CD4-positive, alpha-beta memory T cell (primary cell): ENCODE measurements around the gene WWC1. TPM values are rescaled to one million over a fixed set of nuclear protein-coding genes. Genes with fewer than 3 reads are reported as not detected.
A peak's percentile ranks its signal among the peaks of the same experiment; 100 is the strongest.

ENCODE experiments used
- CTCF ChIA-PET: fragments of 350-600 bp; sonication (Branson Sonifier 250); formaldehyde crosslinking; loops from one replicate; lab custom pipeline; 2021; ENCODE audit warnings: inconsistent platforms; ENCODE audit not compliant: partially characterized antibody; lab: Charles Lee
- POLR2A ChIA-PET: fragments of 350-600 bp; sonication (Branson Sonifier 250); formaldehyde crosslinking; loops from one replicate; lab custom pipeline; 2021; ENCODE audit not compliant: partially characterized antibody; lab: Charles Lee
- DNase-seq, 5 donors: peaks; one replicate each; pipeline versions ENCODE4 v3.0.0 to v3.0.0-alpha.2; 2020 to 2022; ENCODE audit warnings: mixed read lengths in 1 of 5
- H3K27ac ChIP-seq: one replicate; pipeline ENCODE4 v1.7.0; 2013; ENCODE audit warnings: low read depth, low read length
- H3K27me3 ChIP-seq: 2 replicates; pipeline ENCODE4 v1.7.0; 2013; ENCODE audit warnings: mild to moderate bottlenecking, low read length, moderate library complexity; ENCODE audit not compliant: insufficient read depth
- H3K36me3 ChIP-seq: 2 replicates; pipeline ENCODE4 v1.7.0; 2013; ENCODE audit warnings: mild to moderate bottlenecking, low read length, moderate library complexity; ENCODE audit not compliant: insufficient read depth
- H3K4me1 ChIP-seq: 2 replicates; pipeline ENCODE4 v1.7.0; 2013; ENCODE audit warnings: mild to moderate bottlenecking, low read length, moderate library complexity; ENCODE audit not compliant: insufficient read depth
- H3K4me3 ChIP-seq, 2 donors: one replicate each; pipeline ENCODE4 v1.7.0; 2013; ENCODE audit warnings: low read length in 2 of 2, mild to moderate bottlenecking in 1 of 2
- H3K9me3 ChIP-seq, 2 donors: one replicate each; pipeline ENCODE4 v1.7.0; 2013; ENCODE audit warnings: low read length in 2 of 2, control low read depth in 1 of 2; ENCODE audit not compliant: control insufficient read depth in 1 of 2
- H3K27ac Mint-ChIP-seq, 7 donors: one replicate each; pipeline ENCODE4 v1.8.0; 2020 to 2021; ENCODE audit warnings: mixed read lengths in 7 of 7, mild to moderate bottlenecking in 6 of 7, inconsistent platforms in 3 of 7, moderate library complexity in 3 of 7
- H3K27me3 Mint-ChIP-seq, 2 donors: one replicate each; pipeline ENCODE4 v1.8.0; 2020 to 2021; ENCODE audit warnings: mixed read lengths in 2 of 2
- H3K36me3 Mint-ChIP-seq, 2 donors: one replicate each; pipeline ENCODE4 v1.8.0; 2020 to 2021; ENCODE audit warnings: mixed read lengths in 2 of 2, inconsistent platforms in 1 of 2, mild to moderate bottlenecking in 1 of 2
- H3K4me1 Mint-ChIP-seq, 4 donors: one replicate each; pipeline ENCODE4 v1.8.0; 2020 to 2021; ENCODE audit warnings: mixed read lengths in 4 of 4, mild to moderate bottlenecking in 1 of 4
- H3K4me3 Mint-ChIP-seq, 8 donors: one replicate each; pipeline ENCODE4 v1.8.0; 2020 to 2021; ENCODE audit warnings: mixed read lengths in 8 of 8, mild to moderate bottlenecking in 7 of 8, moderate library complexity in 6 of 8, inconsistent platforms in 3 of 8
- H3K9me3 Mint-ChIP-seq, 8 donors: one replicate each; pipeline ENCODE4 v1.8.0; 2020 to 2021; ENCODE audit warnings: mixed read lengths in 8 of 8, mild to moderate bottlenecking in 5 of 8, inconsistent platforms in 3 of 8, moderate library complexity in 1 of 8
- intact Hi-C: fragments of 100-400 bp; cut with micrococcal nuclease; formaldehyde crosslinking; loops from one replicate; pipeline ENCODE4 v1.15.1; 2023
- polyA plus RNA-seq, 2 donors: library from polyadenylated mRNA; unstranded; fragments of 300-500 nt; fragmentation: Illumina TruSeq; gene quantifications; one replicate each; pipeline ENCODE4 v1.2.3, GENCODE V29; 2021
- total RNA-seq, 2 experiments: library from RNA; stranded (reverse); gene quantifications; one replicate each; pipeline ENCODE4 v1.2.3, GENCODE V29; 2021

WWC1 gene
- total and polyA plus RNA-seq, 4 experiments from 2014 or later: 0.22 to 2.7 (median 1.5) TPM

- Histone ChIP-seq H3K27ac (no peak overlapping the region), H3K9me3 (no peaks in the 10 kb centered on the region), H3K4me1 (no peaks in the 10 kb centered on the region), H3K36me3 (no peaks in the 10 kb centered on the region), H3K4me3 (no peak overlapping the region), H3K27me3 (no peaks in the 10 kb centered on the region)
- H3K4me3 Mint-ChIP-seq: no peak overlapping the region
- POLR2A ChIA-PET: no interaction called here
- DNase-seq: no peak
- no peak overlapping the region for H3K27ac Mint-ChIP-seq
- CTCF ChIA-PET: no interaction called here
- H3K36me3 Mint-ChIP-seq: no peaks in the 10 kb centered on the region
- H3K27me3 Mint-ChIP-seq: peaks cover 0 to 1% of the 10 kb centered on the region in 2 donors
- H3K9me3 Mint-ChIP-seq: no peaks in the 10 kb centered on the region
- no peaks in the 10 kb centered on the region for H3K4me1 Mint-ChIP-seq
- intact Hi-C loops: no loop called here
These were observed 109.2 kb downstream of the WWC1 start for GRCh38 chr5:168400429-168401220.

- Mint-ChIP-seq H3K27me3 (peaks cover 0 to 1% of the 10 kb centered on the region in 2 donors), H3K27ac (no peak overlapping the region), H3K4me3 (no peak overlapping the region), H3K4me1 (no peaks in the 10 kb centered on the region), H3K9me3 (no peaks in the 10 kb centered on the region), H3K36me3 (no peaks in the 10 kb centered on the region)
- Histone ChIP-seq H3K9me3 (no peaks in the 10 kb centered on the region), H3K4me3 (no peak overlapping the region), H3K36me3 (no peaks in the 10 kb centered on the region), H3K4me1 (no peaks in the 10 kb centered on the region), H3K27ac (no peak overlapping the region), H3K27me3 (no peaks in the 10 kb centered on the region)
- ChIA-PET POLR2A (no interaction called here), CTCF (interaction anchor here (1.4 kb wide), 1 partner anchor 8 kb away, joined by 3 read pairs; no protein-coding TSS in a partner anchor)
- intact Hi-C loops: no loop called here
- DNase-seq: no peak
These were observed 109.8 kb downstream of the WWC1 start for GRCh38 chr5:168401226-168401625.

- Histone ChIP-seq H3K36me3 (no peaks in the 10 kb centered on the region), H3K4me1 (no peaks in the 10 kb centered on the region), H3K27me3 (no peaks in the 10 kb centered on the region), H3K4me3 (no peak overlapping the region), H3K27ac (no peak overlapping the region), H3K9me3 (no peaks in the 10 kb centered on the region)
- Mint-ChIP-seq H3K27ac (no peak overlapping the region), H3K9me3 (no peaks in the 10 kb centered on the region), H3K4me1 (no peaks in the 10 kb centered on the region), H3K4me3 (no peak overlapping the region), H3K36me3 (no peaks in the 10 kb centered on the region), H3K27me3 (peaks cover 0 to 1% of the 10 kb centered on the region in 2 donors)
- no peak for DNase-seq
- CTCF ChIA-PET: interaction anchor here (1.4 kb wide), 1 partner anchor 9 kb away, joined by 3 read pairs; no protein-coding TSS in a partner anchor
- intact Hi-C loops: no loop called here
- POLR2A ChIA-PET: no interaction called here
These were observed 110.4 kb downstream of the WWC1 start for GRCh38 chr5:168401880-168402279.

GRCh38 chr5:168404365-168404764 lies 112.9 kb downstream of the WWC1 start:
- Histone ChIP-seq H3K4me3 (no peak overlapping the region), H3K4me1 (peaks cover 8% of the 10 kb centered on the region), H3K27me3 (no peaks in the 10 kb centered on the region), H3K9me3 (no peaks in the 10 kb centered on the region), H3K36me3 (no peaks in the 10 kb centered on the region), H3K27ac (no peak overlapping the region)
- ChIA-PET POLR2A (no interaction called here), CTCF (no interaction called here)
- Mint-ChIP-seq H3K36me3 (no peaks in the 10 kb centered on the region), H3K27me3 (peaks cover 0 to 1% of the 10 kb centered on the region in 2 donors), H3K4me1 (peaks cover 5 to 19% (median 6%) of the 10 kb centered on the region in 4 donors), H3K27ac (no peak overlapping the region), H3K9me3 (no peaks in the 10 kb centered on the region), H3K4me3 (no peak overlapping the region)
- no peak for DNase-seq
- intact Hi-C loops: no loop called here

- peaks cover 18% of the 10 kb centered on the region for H3K4me1 ChIP-seq
- H3K9me3 ChIP-seq: no peaks in the 10 kb centered on the region
- intact Hi-C loops: no loop called here
- H3K4me1 Mint-ChIP-seq: peaks cover 15 to 36% (median 22%) of the 10 kb centered on the region in 4 donors
- H3K36me3 ChIP-seq: no peaks in the 10 kb centered on the region
- DNase-seq: no peak
- POLR2A ChIA-PET: no interaction called here
- no peaks in the 10 kb centered on the region for H3K27me3 ChIP-seq
- CTCF ChIA-PET: interaction anchor here (0.8 to 1.3 kb wide), 4 partner anchors 10 to 137 kb away, joined by 3 read pairs; no protein-coding TSS in a partner anchor
- H3K9me3 Mint-ChIP-seq: no peaks in the 10 kb centered on the region
- no peaks in the 10 kb centered on the region for H3K36me3 Mint-ChIP-seq
- no peak overlapping the region for H3K27ac ChIP-seq
- peak overlapping the region in 1 of 8 donors; percentile 1 for H3K4me3 Mint-ChIP-seq
- H3K27ac Mint-ChIP-seq: peak overlapping the region in 2 of 7 donors; percentile 5 to 42
- H3K4me3 ChIP-seq: no peak overlapping the region
- no peaks in the 10 kb centered on the region for H3K27me3 Mint-ChIP-seq
These were observed 115.8 kb downstream of the WWC1 start for GRCh38 chr5:168407211-168407610.

GRCh38 chr5:168408561-168409305 lies 117.3 kb downstream of the WWC1 start:
- Histone ChIP-seq H3K27ac (no peak overlapping the region), H3K4me3 (no peak overlapping the region), H3K27me3 (no peaks in the 10 kb centered on the region), H3K9me3 (no peaks in the 10 kb centered on the region), H3K4me1 (peaks cover 18% of the 10 kb centered on the region), H3K36me3 (no peaks in the 10 kb centered on the region)
- H3K36me3 Mint-ChIP-seq: no peaks in the 10 kb centered on the region
- POLR2A ChIA-PET: interaction anchor here (1.2 to 2.1 kb wide), 2 partner anchors 16 to 117 kb away, joined by 3 to 9 read pairs; partner anchors contain the start of gene WWC1
- DNase-seq: no peak
- peak overlapping the region in 7 of 8 donors; percentile 81 to 94 (median 85) for H3K4me3 Mint-ChIP-seq
- CTCF ChIA-PET: interaction anchor here (1.1 to 1.6 kb wide), 4 partner anchors 77 to 139 kb away, joined by 3 to 6 read pairs (median 4); partner anchors contain the start of genes RARS1 and WWC1
- intact Hi-C loops: no loop called here
- H3K9me3 Mint-ChIP-seq: no peaks in the 10 kb centered on the region
- H3K27ac Mint-ChIP-seq: peak overlapping the region in 6 of 7 donors; percentile 58 to 95 (median 92)
- peaks cover 15 to 36% (median 22%) of the 10 kb centered on the region in 4 donors for H3K4me1 Mint-ChIP-seq
- no peaks in the 10 kb centered on the region for H3K27me3 Mint-ChIP-seq
